HEK293 (cell line): ENCODE measurements around the gene THYN1.

ENCODE experiments used
- CTCF ChIA-PET: fragments of 350-600 bp; formaldehyde crosslinking; extraction: SDS; loops from one replicate; lab custom pipeline; 2021; ENCODE audit warnings: antibody characterized with exemption; lab: Yijun Ruan, JAX
- POLR2A ChIA-PET: fragments of 300-600 bp; formaldehyde crosslinking; extraction: SDS; loops from one replicate; lab custom pipeline; 2020; ENCODE audit warnings: antibody characterized with exemption, inconsistent platforms; lab: Yijun Ruan, JAX
- H3K27ac ChIP-seq: fragments of 200-500 bp; sonication (Bioruptor generic); 2 replicates; pipeline ENCODE4 v1.5.1; 2014; ENCODE audit warnings: low read depth, low read length, control low read depth, inconsistent platforms; ENCODE audit errors: extremely low read depth
- H3K36me3 ChIP-seq, 2 experiments: fragments of 200-500 bp in 1 of 2; sonication (Bioruptor generic) in 1 of 2; 1 replicate in 1 of 2; 2 replicates in 1 of 2; pipeline ENCODE4 v1.5.1; 2014 to 2017; ENCODE audit warnings: inconsistent platforms in 2 of 2, low read length in 2 of 2; ENCODE audit not compliant: control insufficient read depth in 2 of 2, insufficient read depth in 1 of 2
- H3K4me1 ChIP-seq: fragments of 200-500 bp; sonication (Bioruptor generic); 2 replicates; pipeline ENCODE4 v1.5.1; 2014; ENCODE audit warnings: mild to moderate bottlenecking, low read length, inconsistent platforms; ENCODE audit not compliant: control insufficient read depth, insufficient read depth
- H3K4me3 ChIP-seq: 2 replicates; pipeline ENCODE4 v1.5.1; 2011; ENCODE audit warnings: low read depth, mild to moderate bottlenecking, control low read depth, low read length, moderate library complexity
- H3K9me3 ChIP-seq: fragments of 200-500 bp; sonication (Bioruptor generic); 2 replicates; pipeline ENCODE4 v1.5.1; 2014; ENCODE audit warnings: low read depth, low read length, inconsistent platforms; ENCODE audit not compliant: control insufficient read depth, insufficient read depth
- SP2 ChIP-seq: fragments of 450-650 bp; formaldehyde crosslinking; IDR thresholded peaks from 2 replicates; pipeline ENCODE4 v1.5.1; 2016; ENCODE audit warnings: missing biosample characterization, missing genetic modification characterization
- SP7 ChIP-seq: fragments of 450-650 bp; formaldehyde crosslinking; IDR thresholded peaks from 2 replicates; pipeline ENCODE4 v1.5.1; 2016; ENCODE audit warnings: missing biosample characterization, missing genetic modification characterization
- ZBTB48 ChIP-seq: fragments of 450-650 bp; formaldehyde crosslinking; IDR thresholded peaks from 2 replicates; pipeline ENCODE4 v1.5.1; 2016; ENCODE audit warnings: missing biosample characterization, missing genetic modification characterization
- ZBTB6 ChIP-seq: fragments of 450-650 bp; formaldehyde crosslinking; IDR thresholded peaks from 2 replicates; pipeline ENCODE4 v1.5.1; 2017; ENCODE audit warnings: missing biosample characterization, missing genetic modification characterization
- ZNF112 ChIP-seq: fragments of 450-650 bp; formaldehyde crosslinking; IDR thresholded peaks from 2 replicates; pipeline ENCODE4 v1.5.0; 2017; ENCODE audit warnings: missing biosample characterization, missing genetic modification characterization
- ZNF132 ChIP-seq: fragments of 450-650 bp; formaldehyde crosslinking; IDR thresholded peaks from 2 replicates; pipeline ENCODE4 v1.5.1; 2017; ENCODE audit warnings: missing biosample characterization, missing genetic modification characterization, borderline replicate concordance
- ZNF16 ChIP-seq: fragments of 450-650 bp; formaldehyde crosslinking; IDR thresholded peaks from 2 replicates; pipeline ENCODE4 v1.5.1; 2016; ENCODE audit warnings: low read depth, missing biosample characterization, missing genetic modification characterization
- ZNF174 ChIP-seq: fragments of 450-650 bp; formaldehyde crosslinking; IDR thresholded peaks from 2 replicates; pipeline ENCODE4 v1.5.0; 2017; ENCODE audit warnings: missing biosample characterization, mild to moderate bottlenecking, missing genetic modification characterization
- ZNF223 ChIP-seq: fragments of 450-650 bp; formaldehyde crosslinking; IDR thresholded peaks from 2 replicates; pipeline ENCODE4 v1.5.1; 2016; ENCODE audit warnings: missing biosample characterization, missing genetic modification characterization
- ZNF302 ChIP-seq: fragments of 450-650 bp; formaldehyde crosslinking; IDR thresholded peaks from 2 replicates; pipeline ENCODE4 v1.5.1; 2016; ENCODE audit warnings: missing biosample characterization, missing genetic modification characterization, low read depth
- ZNF324 ChIP-seq: fragments of 450-650 bp; formaldehyde crosslinking; IDR thresholded peaks from 2 replicates; pipeline ENCODE4 v1.5.1; 2016; ENCODE audit warnings: missing biosample characterization, missing genetic modification characterization
- ZNF529 ChIP-seq: fragments of 450-650 bp; formaldehyde crosslinking; IDR thresholded peaks from 2 replicates; pipeline ENCODE4 v1.5.1; 2017; ENCODE audit warnings: missing genetic modification characterization, missing biosample characterization; ENCODE audit not compliant: insufficient replicate concordance
- ZNF626 ChIP-seq: fragments of 450-650 bp; sonication (Bioruptor Pico); formaldehyde crosslinking; IDR thresholded peaks from 2 replicates; pipeline ENCODE4 v1.5.1; 2018; ENCODE audit warnings: missing biosample characterization, missing genetic modification characterization, inconsistent platforms
- ZNF768 ChIP-seq: fragments of 450-650 bp; formaldehyde crosslinking; IDR thresholded peaks from 2 replicates; pipeline ENCODE4 v1.5.1; 2018; ENCODE audit warnings: missing biosample characterization, mild to moderate bottlenecking, missing genetic modification characterization
- ZNF837 ChIP-seq: fragments of 450-650 bp; formaldehyde crosslinking; IDR thresholded peaks from 2 replicates; pipeline ENCODE4 v1.5.1; 2016; ENCODE audit warnings: missing biosample characterization, missing genetic modification characterization
- ZSCAN5A ChIP-seq: fragments of 450-650 bp; formaldehyde crosslinking; IDR thresholded peaks from 2 replicates; pipeline ENCODE4 v1.5.1; 2016; ENCODE audit warnings: missing biosample characterization, missing genetic modification characterization
- TF ChIP-seq, protein P1 (sequence below): fragments of 450-650 bp; formaldehyde crosslinking; IDR thresholded peaks from 2 replicates; pipeline ENCODE4 v1.5.1; 2016; ENCODE audit warnings: missing biosample characterization, missing genetic modification characterization

The THYN1 gene

DNA sequence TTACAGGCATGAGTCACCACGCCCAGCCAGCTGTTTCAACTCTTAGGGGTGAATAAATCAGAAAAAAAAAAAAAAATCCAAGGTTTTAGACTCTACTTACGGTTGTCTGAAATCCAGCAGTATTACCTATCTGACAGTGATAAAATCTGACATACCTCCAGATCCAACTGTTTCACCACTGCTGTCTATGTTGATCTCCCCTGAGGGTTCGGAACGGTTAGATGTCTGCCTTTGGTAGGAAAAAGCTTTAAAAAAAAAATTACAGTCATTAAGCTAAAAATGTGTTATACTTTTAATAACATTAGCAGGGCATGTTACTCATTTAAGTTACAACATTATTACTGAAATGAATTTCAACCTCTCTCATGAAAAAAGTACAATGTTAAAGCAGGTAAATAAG is 50.5 kb downstream of the THYN1 start:
- no peaks in the 10 kb centered on the region for H3K4me1 ChIP-seq
- no peaks in the 10 kb centered on the region for H3K9me3 ChIP-seq
- H3K36me3 ChIP-seq, result peaks cover 17 to 94% of the 10 kb centered on the region in 2 experiments
- no peak overlapping the region for H3K27ac ChIP-seq
- H3K4me3 ChIP-seq, result no peak overlapping the region
- POLR2A ChIA-PET, result interaction anchor here (1.0 kb wide), 1 partner anchor 21 kb away, joined by 3 read pairs; the partner anchor contains the start of genes NCAPD3 and VPS26B
- no peak for TF ChIP-seq ZBTB6
- no peak for TF ChIP-seq SP2 (tag by site-specific recombination)
- TF ChIP-seq ZNF223 (tag by site-specific recombination), result no peak
- no peak for TF ChIP-seq ZNF132 (tag by site-specific recombination)
- no peak for TF ChIP-seq ZNF768 (tag by site-specific recombination)
- no peak for TF ChIP-seq ZNF112
- no peak for TF ChIP-seq ZNF837 (tag by site-specific recombination)
- TF ChIP-seq, protein P1, sequence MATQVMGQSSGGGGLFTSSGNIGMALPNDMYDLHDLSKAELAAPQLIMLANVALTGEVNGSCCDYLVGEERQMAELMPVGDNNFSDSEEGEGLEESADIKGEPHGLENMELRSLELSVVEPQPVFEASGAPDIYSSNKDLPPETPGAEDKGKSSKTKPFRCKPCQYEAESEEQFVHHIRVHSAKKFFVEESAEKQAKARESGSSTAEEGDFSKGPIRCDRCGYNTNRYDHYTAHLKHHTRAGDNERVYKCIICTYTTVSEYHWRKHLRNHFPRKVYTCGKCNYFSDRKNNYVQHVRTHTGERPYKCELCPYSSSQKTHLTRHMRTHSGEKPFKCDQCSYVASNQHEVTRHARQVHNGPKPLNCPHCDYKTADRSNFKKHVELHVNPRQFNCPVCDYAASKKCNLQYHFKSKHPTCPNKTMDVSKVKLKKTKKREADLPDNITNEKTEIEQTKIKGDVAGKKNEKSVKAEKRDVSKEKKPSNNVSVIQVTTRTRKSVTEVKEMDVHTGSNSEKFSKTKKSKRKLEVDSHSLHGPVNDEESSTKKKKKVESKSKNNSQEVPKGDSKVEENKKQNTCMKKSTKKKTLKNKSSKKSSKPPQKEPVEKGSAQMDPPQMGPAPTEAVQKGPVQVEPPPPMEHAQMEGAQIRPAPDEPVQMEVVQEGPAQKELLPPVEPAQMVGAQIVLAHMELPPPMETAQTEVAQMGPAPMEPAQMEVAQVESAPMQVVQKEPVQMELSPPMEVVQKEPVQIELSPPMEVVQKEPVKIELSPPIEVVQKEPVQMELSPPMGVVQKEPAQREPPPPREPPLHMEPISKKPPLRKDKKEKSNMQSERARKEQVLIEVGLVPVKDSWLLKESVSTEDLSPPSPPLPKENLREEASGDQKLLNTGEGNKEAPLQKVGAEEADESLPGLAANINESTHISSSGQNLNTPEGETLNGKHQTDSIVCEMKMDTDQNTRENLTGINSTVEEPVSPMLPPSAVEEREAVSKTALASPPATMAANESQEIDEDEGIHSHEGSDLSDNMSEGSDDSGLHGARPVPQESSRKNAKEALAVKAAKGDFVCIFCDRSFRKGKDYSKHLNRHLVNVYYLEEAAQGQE (tag by site-specific recombination), result no peak
- no peak for TF ChIP-seq ZNF16 (tag by site-specific recombination)
- no peak for TF ChIP-seq ZNF174 (tag by site-specific recombination)
- TF ChIP-seq ZNF529 (tag by site-specific recombination), result no peak
- no peak for TF ChIP-seq ZSCAN5A (tag by site-specific recombination)
- CTCF ChIA-PET, result interaction anchor here (1.2 kb wide), 1 partner anchor 38 kb away, joined by 3 read pairs; no protein-coding TSS in a partner anchor

GRCh38 chr11:134200688-134201087 is 52.5 kb downstream of the THYN1 start:
- TF ChIP-seq ZNF626 (tag by site-specific recombination) (no peak), ZNF324 (no peak), SP2 (tag by site-specific recombination) (no peak), ZBTB48 (tag by site-specific recombination) (no peak), ZNF302 (tag by site-specific recombination) (no peak), SP7 (tag by site-specific recombination) (no peak)
- H3K36me3 ChIP-seq, result peaks cover 19 to 95% of the 10 kb centered on the region in 2 experiments
- no peak overlapping the region for H3K27ac ChIP-seq
- ChIA-PET POLR2A (no interaction called here), CTCF (interaction anchor here (0.6 kb wide), 1 partner anchor 150 kb away, joined by 3 read pairs; no protein-coding TSS in a partner anchor)
- H3K4me1 ChIP-seq, result no peaks in the 10 kb centered on the region
- H3K9me3 ChIP-seq, result no peaks in the 10 kb centered on the region
- H3K4me3 ChIP-seq, result no peak overlapping the region
